ENCODE measurements around the gene PNP. TPM values are rescaled to one million over a fixed set of nuclear protein-coding genes. Genes with fewer than 3 reads are reported as not detected.

The PNP gene
- total and polyA plus RNA-seq, 2 of the 8 experiments (the other 6 are each of a cell fraction or from before 2014, with no cell fraction given), result 108 to 130 TPM

GRCh38 chr14:20454516-20455354 is 14.5 kb upstream of the PNP start, which contains the start of the genes APEX1 and OSGEP (continued):
- TF ChIP-seq, protein P1, sequence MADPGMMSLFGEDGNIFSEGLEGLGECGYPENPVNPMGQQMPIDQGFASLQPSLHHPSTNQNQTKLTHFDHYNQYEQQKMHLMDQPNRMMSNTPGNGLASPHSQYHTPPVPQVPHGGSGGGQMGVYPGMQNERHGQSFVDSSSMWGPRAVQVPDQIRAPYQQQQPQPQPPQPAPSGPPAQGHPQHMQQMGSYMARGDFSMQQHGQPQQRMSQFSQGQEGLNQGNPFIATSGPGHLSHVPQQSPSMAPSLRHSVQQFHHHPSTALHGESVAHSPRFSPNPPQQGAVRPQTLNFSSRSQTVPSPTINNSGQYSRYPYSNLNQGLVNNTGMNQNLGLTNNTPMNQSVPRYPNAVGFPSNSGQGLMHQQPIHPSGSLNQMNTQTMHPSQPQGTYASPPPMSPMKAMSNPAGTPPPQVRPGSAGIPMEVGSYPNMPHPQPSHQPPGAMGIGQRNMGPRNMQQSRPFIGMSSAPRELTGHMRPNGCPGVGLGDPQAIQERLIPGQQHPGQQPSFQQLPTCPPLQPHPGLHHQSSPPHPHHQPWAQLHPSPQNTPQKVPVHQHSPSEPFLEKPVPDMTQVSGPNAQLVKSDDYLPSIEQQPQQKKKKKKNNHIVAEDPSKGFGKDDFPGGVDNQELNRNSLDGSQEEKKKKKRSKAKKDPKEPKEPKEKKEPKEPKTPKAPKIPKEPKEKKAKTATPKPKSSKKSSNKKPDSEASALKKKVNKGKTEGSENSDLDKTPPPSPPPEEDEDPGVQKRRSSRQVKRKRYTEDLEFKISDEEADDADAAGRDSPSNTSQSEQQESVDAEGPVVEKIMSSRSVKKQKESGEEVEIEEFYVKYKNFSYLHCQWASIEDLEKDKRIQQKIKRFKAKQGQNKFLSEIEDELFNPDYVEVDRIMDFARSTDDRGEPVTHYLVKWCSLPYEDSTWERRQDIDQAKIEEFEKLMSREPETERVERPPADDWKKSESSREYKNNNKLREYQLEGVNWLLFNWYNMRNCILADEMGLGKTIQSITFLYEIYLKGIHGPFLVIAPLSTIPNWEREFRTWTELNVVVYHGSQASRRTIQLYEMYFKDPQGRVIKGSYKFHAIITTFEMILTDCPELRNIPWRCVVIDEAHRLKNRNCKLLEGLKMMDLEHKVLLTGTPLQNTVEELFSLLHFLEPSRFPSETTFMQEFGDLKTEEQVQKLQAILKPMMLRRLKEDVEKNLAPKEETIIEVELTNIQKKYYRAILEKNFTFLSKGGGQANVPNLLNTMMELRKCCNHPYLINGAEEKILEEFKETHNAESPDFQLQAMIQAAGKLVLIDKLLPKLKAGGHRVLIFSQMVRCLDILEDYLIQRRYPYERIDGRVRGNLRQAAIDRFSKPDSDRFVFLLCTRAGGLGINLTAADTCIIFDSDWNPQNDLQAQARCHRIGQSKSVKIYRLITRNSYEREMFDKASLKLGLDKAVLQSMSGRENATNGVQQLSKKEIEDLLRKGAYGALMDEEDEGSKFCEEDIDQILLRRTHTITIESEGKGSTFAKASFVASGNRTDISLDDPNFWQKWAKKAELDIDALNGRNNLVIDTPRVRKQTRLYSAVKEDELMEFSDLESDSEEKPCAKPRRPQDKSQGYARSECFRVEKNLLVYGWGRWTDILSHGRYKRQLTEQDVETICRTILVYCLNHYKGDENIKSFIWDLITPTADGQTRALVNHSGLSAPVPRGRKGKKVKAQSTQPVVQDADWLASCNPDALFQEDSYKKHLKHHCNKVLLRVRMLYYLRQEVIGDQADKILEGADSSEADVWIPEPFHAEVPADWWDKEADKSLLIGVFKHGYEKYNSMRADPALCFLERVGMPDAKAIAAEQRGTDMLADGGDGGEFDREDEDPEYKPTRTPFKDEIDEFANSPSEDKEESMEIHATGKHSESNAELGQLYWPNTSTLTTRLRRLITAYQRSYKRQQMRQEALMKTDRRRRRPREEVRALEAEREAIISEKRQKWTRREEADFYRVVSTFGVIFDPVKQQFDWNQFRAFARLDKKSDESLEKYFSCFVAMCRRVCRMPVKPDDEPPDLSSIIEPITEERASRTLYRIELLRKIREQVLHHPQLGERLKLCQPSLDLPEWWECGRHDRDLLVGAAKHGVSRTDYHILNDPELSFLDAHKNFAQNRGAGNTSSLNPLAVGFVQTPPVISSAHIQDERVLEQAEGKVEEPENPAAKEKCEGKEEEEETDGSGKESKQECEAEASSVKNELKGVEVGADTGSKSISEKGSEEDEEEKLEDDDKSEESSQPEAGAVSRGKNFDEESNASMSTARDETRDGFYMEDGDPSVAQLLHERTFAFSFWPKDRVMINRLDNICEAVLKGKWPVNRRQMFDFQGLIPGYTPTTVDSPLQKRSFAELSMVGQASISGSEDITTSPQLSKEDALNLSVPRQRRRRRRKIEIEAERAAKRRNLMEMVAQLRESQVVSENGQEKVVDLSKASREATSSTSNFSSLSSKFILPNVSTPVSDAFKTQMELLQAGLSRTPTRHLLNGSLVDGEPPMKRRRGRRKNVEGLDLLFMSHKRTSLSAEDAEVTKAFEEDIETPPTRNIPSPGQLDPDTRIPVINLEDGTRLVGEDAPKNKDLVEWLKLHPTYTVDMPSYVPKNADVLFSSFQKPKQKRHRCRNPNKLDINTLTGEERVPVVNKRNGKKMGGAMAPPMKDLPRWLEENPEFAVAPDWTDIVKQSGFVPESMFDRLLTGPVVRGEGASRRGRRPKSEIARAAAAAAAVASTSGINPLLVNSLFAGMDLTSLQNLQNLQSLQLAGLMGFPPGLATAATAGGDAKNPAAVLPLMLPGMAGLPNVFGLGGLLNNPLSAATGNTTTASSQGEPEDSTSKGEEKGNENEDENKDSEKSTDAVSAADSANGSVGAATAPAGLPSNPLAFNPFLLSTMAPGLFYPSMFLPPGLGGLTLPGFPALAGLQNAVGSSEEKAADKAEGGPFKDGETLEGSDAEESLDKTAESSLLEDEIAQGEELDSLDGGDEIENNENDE (IDR thresholded peaks at IDR 0.05; ENCODE audit: insufficient replicate concordance, low read length), result no peak
- TF ChIP-seq TAF1 (IDR thresholded peaks at IDR 0.05; ENCODE audit: low read depth, low read length), result peak; percentile 89
- TF ChIP-seq PHF8 (conservative IDR thresholded peaks at IDR 0.05; ENCODE audit: low read depth, low read length), result peak; percentile 84
- TF ChIP-seq EP300 (IDR thresholded peaks at IDR 0.05; ENCODE audit: borderline replicate concordance in 1 of 2, low read depth in 2 of 2, low read length in 2 of 2), result no peak
- peak; percentile 78; the same call in 1 of the 2 replicates for TF ChIP-seq YY1 (IDR thresholded peaks at IDR 0.05; ENCODE audit: low read depth, low read length)
- TF ChIP-seq SP4 (IDR thresholded peaks at IDR 0.05; ENCODE audit: low read length), result peak; percentile 99
- peak; percentile 95 to 96 for TF ChIP-seq POLR2A (IDR thresholded peaks at IDR 0.05; ENCODE audit: control extremely low read depth in 1 of 2, low read depth in 2 of 2, low read length in 2 of 2)
